CD4-positive, CD25-positive, alpha-beta regulatory T cell (primary cell): Measurements from ENCODE around the gene SLC34A3. TPM values are rescaled to one million over a fixed set of nuclear protein-coding genes. Genes with fewer than 3 reads are reported as not detected.

Experiments
- ATAC-seq, 2 donors: fragments of 150-1000 bp; cut with Tn5 transposase; one replicate each; pipeline ENCODE4 v1.10.0; 2021; ENCODE audit warnings: low read depth in 2 of 2, moderate number of reproducible peaks in 2 of 2, moderate library complexity in 1 of 2
- DNase-seq, 3 donors: peaks; one replicate each; pipeline versions ENCODE4 v3.0.0 to v3.0.0-alpha.2; 2012 to 2022; ENCODE audit warnings: mixed read lengths in 1 of 3
- H3K27ac ChIP-seq: one replicate; pipeline ENCODE4 v1.7.0; 2013; ENCODE audit warnings: mild to moderate bottlenecking, low read length; ENCODE audit not compliant: insufficient read depth, poor library complexity, severe bottlenecking
- H3K27me3 ChIP-seq: one replicate; pipeline ENCODE4 v1.7.0; 2013; ENCODE audit warnings: low read length; ENCODE audit not compliant: control insufficient read depth, insufficient read depth
- H3K36me3 ChIP-seq: one replicate; pipeline ENCODE4 v1.7.0; 2013; ENCODE audit warnings: mild to moderate bottlenecking, low read length, moderate library complexity; ENCODE audit not compliant: control insufficient read depth, insufficient read depth
- H3K4me1 ChIP-seq: 2 replicates; pipeline ENCODE4 v1.7.0; 2013; ENCODE audit warnings: mild to moderate bottlenecking, low read length; ENCODE audit not compliant: insufficient read depth, control insufficient read depth, poor library complexity, severe bottlenecking
- H3K4me3 ChIP-seq: one replicate; pipeline ENCODE4 v1.7.0; 2013; ENCODE audit warnings: low read depth, mild to moderate bottlenecking, low read length, moderate library complexity
- H3K9me3 ChIP-seq, 2 experiments: 1 replicate in 1 of 2; 2 replicates in 1 of 2; pipeline ENCODE4 v1.7.0; 2013; ENCODE audit warnings: low read length in 2 of 2, mild to moderate bottlenecking in 1 of 2, moderate library complexity in 1 of 2; ENCODE audit not compliant: control insufficient read depth in 2 of 2
- H3K27ac Mint-ChIP-seq, 3 donors: one replicate each; pipeline ENCODE4 v1.8.0; 2020 to 2022; ENCODE audit warnings: mild to moderate bottlenecking in 3 of 3, mixed read lengths in 3 of 3, moderate library complexity in 2 of 3
- H3K27me3 Mint-ChIP-seq: one replicate; pipeline ENCODE4 v1.8.0; 2022; ENCODE audit warnings: mild to moderate bottlenecking, mixed read lengths
- H3K36me3 Mint-ChIP-seq: one replicate; pipeline ENCODE4 v1.8.0; 2020; ENCODE audit warnings: mixed read lengths
- H3K4me1 Mint-ChIP-seq, 4 donors: one replicate each; pipeline ENCODE4 v1.8.0; 2020 to 2022; ENCODE audit warnings: mixed read lengths in 4 of 4, mild to moderate bottlenecking in 1 of 4
- H3K4me3 Mint-ChIP-seq, 4 donors: one replicate each; pipeline ENCODE4 v1.8.0; 2020 to 2022; ENCODE audit warnings: mild to moderate bottlenecking in 4 of 4, mixed read lengths in 4 of 4, moderate library complexity in 3 of 4
- H3K9me3 Mint-ChIP-seq, 7 donors: one replicate each; pipeline ENCODE4 v1.8.0; 2020 to 2022; ENCODE audit warnings: mixed read lengths in 7 of 7, mild to moderate bottlenecking in 3 of 7, moderate library complexity in 2 of 7
- polyA plus RNA-seq, 4 donors: library from polyadenylated mRNA; unstranded; fragments of 300-500 nt; fragmentation: Illumina TruSeq; gene quantifications; one replicate each; pipeline ENCODE4 v1.2.3, GENCODE V29; 2021
- total RNA-seq: library from RNA; stranded (reverse); gene quantifications from one replicate; pipeline ENCODE4 v1.2.3, GENCODE V29; 2022

The SLC34A3 gene
- total and polyA plus RNA-seq, 5 donors from 2014 or later = not detected

DNA sequence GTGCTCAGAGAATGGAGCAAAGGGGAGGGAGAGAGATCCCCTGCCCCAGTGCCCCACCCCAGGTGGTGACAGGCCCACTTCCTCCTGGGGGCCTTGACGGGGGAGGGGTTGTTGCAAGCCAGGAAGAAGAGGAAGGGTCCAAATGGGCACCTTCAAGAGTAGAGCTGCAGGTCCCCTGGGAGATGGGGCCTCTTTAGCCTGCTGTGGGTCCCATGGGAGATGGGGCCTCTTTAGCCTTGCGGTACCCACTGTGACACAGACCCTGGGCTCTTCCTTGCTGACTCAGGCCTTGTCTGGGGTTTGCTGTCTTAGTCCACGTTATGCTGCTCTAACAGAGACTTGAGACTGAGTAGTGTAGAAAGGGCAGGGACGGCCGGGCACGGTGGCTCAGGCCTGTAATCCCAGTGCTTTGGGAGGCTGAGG lies 37.2 kb downstream of the SLC34A3 start:
- Mint-ChIP-seq H3K27me3 (no peaks in the 10 kb centered on the region), H3K4me1 (peaks cover 0 to 15% (median 6%) of the 10 kb centered on the region in 4 donors), H3K36me3 (peaks cover 14% of the 10 kb centered on the region), H3K9me3 (no peaks in the 10 kb centered on the region), H3K4me3 (no peak overlapping the region), H3K27ac (no peak overlapping the region)
- Histone ChIP-seq H3K27me3 (no peaks in the 10 kb centered on the region), H3K4me1 (peaks cover 4% of the 10 kb centered on the region), H3K36me3 (peaks cover 33% of the 10 kb centered on the region), H3K4me3 (no peak overlapping the region), H3K27ac (no peak overlapping the region), H3K9me3 (no peaks in the 10 kb centered on the region)
- ATAC-seq (peak in 1 of 2 donors; percentile 56), DNase-seq (no peak)

DNA sequence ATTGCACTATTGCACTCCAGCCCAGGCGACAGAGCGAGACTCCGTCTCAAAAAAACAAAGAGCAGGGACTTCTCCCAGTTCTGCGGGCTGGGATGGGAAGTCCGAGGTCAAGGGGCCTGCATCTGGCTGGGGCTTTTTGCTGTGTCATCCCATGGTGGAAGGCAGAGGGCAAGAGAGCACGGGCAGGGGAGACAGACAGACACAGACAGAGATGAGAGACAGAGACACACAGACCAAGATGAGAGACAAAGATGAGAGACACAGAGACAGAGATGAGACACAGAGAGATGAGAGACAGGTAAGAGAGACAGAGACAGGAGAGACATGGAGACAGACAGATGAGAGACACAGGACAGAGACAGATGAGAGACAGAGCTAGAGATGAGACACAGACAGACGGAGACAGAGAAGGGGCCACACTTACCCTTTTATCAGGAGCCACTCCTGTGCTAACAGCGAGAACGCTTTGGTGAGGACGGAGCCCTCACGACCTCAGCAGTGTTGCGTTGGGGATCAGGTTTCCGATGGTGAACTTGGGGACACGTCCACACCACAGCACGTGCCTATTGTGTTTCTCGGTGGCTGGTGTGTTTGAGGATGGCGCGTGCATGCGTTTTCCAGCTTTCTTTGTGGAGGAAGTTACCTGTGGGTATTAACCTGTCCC lies 38.0 kb downstream of the SLC34A3 start:
- no peak overlapping the region for H3K27ac ChIP-seq
- no peak overlapping the region for H3K4me3 ChIP-seq
- peaks cover 0 to 15% (median 6%) of the 10 kb centered on the region in 4 donors for H3K4me1 Mint-ChIP-seq
- no peak overlapping the region for H3K4me3 Mint-ChIP-seq
- H3K27me3 ChIP-seq = no peaks in the 10 kb centered on the region
- H3K27me3 Mint-ChIP-seq = no peaks in the 10 kb centered on the region
- H3K9me3 ChIP-seq = no peaks in the 10 kb centered on the region
- no peaks in the 10 kb centered on the region for H3K9me3 Mint-ChIP-seq
- no peak for DNase-seq
- H3K36me3 Mint-ChIP-seq = peaks cover 14% of the 10 kb centered on the region
- H3K27ac Mint-ChIP-seq = no peak overlapping the region
- H3K36me3 ChIP-seq = peaks cover 29% of the 10 kb centered on the region
- peaks cover 4% of the 10 kb centered on the region for H3K4me1 ChIP-seq
- ATAC-seq = no peak

DNA sequence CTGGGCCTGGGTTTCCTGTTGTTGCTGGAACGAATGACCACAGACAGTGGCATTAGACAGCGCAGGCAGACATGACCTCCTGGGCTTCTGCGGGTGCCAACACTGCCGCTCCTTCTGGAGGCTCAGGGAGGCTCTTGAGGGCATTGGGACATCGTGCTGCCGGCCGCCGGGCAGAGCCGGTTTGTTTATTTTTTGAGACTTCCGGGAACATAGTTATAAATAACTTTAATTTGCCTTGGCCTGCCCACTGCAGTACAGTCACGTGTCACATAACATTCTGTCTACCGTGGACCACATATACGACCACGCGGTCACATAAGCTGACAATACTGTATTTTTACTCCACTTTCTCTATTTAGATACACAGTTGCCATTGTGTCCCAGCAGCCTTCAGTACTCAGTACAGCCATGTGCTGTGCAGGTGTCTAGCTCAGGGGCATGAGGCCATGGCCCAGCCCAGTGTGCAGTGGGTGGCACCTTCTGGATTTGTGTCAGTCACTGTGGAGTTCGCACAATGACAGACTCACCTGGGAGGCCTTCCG lies 38.6 kb downstream of the SLC34A3 start:
- no peak for ATAC-seq
- peaks cover 14% of the 10 kb centered on the region for H3K36me3 Mint-ChIP-seq

DNA sequence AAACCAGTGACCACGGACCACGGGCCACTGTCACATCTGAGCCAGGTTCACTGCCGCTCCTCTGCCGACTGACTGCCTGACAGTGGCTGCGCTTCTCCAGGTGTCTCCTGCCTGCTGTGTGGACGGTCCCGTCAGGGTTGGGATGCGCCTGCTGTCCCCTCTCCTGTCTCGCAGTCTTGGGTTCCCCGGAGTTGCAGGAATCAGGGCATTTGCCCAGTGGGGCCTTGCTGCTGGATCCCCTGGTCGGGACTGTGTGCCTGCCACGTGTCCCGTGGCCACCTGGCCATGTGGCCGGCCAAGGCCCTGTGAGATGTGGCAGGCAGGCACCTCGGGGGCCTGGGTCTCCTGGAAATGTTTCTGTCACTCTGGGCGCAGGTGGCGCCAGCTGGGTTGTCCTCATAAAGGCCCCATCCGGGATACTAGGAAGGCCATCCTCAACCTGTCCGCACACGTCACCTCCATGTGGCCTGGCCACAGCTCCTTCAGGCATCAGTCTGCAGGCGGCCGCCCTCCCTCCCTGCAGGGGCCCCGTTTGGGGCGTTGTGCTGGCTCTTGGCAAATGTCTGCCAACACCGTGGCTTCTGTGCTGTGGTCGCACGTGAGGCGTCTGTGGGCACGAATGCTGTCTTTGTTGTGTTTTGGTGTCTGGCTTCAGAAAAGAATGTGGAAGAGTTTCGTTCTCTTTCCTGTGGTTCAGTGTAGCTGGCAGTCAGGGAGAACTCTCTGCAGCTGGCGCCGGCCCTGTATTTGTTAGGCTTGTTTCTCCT lies 40.4 kb downstream of the SLC34A3 start:
- Histone ChIP-seq H3K4me3 (no peak overlapping the region), H3K27me3 (no peaks in the 10 kb centered on the region), H3K4me1 (peaks cover 4% of the 10 kb centered on the region), H3K36me3 (peaks cover 16% of the 10 kb centered on the region), H3K27ac (no peak overlapping the region), H3K9me3 (no peaks in the 10 kb centered on the region)
- Mint-ChIP-seq H3K4me3 (no peak overlapping the region), H3K27me3 (no peaks in the 10 kb centered on the region), H3K36me3 (peaks cover 14% of the 10 kb centered on the region), H3K9me3 (no peaks in the 10 kb centered on the region), H3K27ac (no peak overlapping the region), H3K4me1 (peaks cover 0 to 21% (median 6%) of the 10 kb centered on the region in 4 donors)
- DNase-seq (peak in 1 of 3 donors; percentile 39), ATAC-seq (no peak)

More for the DNA sequence above, 38.6 kb downstream of the SLC34A3 start:
- no peaks in the 10 kb centered on the region for H3K27me3 Mint-ChIP-seq
- no peak for DNase-seq
- H3K4me3 Mint-ChIP-seq = no peak overlapping the region
- peaks cover 22% of the 10 kb centered on the region for H3K36me3 ChIP-seq
- H3K27ac Mint-ChIP-seq = peak overlapping the region in 1 of 3 donors; percentile 48
- H3K9me3 ChIP-seq = no peaks in the 10 kb centered on the region
- H3K27me3 ChIP-seq = no peaks in the 10 kb centered on the region
- H3K27ac ChIP-seq = no peak overlapping the region
- peaks cover 0 to 15% (median 6%) of the 10 kb centered on the region in 4 donors for H3K4me1 Mint-ChIP-seq
- H3K4me3 ChIP-seq = no peak overlapping the region
- peaks cover 4% of the 10 kb centered on the region for H3K4me1 ChIP-seq
- no peaks in the 10 kb centered on the region for H3K9me3 Mint-ChIP-seq

DNA sequence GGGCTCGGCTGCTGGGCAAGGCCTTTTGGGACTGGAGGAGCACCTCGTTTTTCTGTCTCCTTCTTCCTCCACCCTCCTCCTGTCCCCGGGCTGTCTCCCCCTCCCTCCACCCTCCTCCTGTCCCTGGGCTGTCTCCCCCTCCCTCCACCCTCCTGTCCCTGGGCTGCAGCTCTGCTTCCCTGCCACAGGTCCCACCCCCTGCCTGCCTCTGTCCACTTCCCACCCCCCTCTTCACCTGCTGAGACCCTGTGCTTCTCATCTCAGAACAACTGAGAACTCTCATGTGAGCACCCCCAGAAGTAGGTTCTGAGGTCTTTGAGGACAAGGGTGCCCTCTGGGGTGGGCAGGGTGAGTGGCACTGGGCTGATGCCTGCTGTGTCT lies 41.0 kb downstream of the SLC34A3 start:
- H3K36me3 Mint-ChIP-seq = peaks cover 14% of the 10 kb centered on the region
- no peak overlapping the region for H3K27ac Mint-ChIP-seq
- no peaks in the 10 kb centered on the region for H3K27me3 Mint-ChIP-seq
- Histone ChIP-seq H3K27me3 (no peaks in the 10 kb centered on the region), H3K9me3 (no peaks in the 10 kb centered on the region), H3K36me3 (peaks cover 12% of the 10 kb centered on the region), H3K4me3 (no peak overlapping the region), H3K27ac (no peak overlapping the region), H3K4me1 (peaks cover 8% of the 10 kb centered on the region)
- no peak for DNase-seq
- no peak for ATAC-seq
- H3K9me3 Mint-ChIP-seq = no peaks in the 10 kb centered on the region
- peaks cover 0 to 24% (median 7%) of the 10 kb centered on the region in 4 donors for H3K4me1 Mint-ChIP-seq
- H3K4me3 Mint-ChIP-seq = no peak overlapping the region

DNA sequence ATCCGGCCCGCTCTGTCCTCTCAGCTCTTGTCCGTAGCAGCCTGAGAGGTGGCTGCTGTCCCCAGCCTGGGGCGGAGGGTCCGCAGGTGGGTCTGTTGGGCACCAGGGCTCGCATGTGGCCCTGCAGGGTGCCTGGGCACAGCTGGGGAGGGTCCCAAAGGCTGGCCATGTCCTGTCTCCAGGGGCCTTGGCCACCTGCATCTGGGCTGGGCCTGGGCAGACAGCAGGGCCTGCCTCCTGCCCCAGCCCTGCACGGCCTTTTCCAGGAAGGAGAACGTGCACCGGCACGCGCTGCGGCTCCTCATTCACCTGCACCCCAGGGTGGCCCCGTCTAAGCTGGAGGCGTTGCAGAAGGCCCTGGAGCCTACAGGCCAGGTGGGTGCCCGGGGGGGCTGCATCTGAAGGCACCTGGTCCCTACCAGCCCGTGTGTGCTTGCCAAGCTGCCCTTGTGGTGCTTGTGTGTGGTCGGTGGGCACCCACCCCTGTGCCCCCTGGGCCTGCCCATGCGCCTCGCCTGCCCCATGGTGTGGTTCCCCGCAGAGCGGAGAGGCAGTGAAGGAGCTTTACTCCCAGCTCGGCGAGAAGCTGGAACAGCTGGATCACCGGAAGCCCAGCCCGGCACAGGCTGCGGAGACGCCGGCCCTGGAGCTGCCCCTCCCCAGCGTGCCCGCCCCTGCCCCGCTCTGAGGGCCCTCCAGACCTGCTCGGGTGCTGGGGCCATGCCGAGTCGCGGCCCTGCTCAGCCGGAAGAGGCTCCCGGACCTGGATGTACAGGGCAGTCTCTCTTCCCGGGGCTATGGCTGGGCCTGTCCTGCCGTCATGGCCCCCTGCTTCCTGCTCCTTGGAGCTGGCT lies 41.8 kb downstream of the SLC34A3 start:
- Mint-ChIP-seq H3K27ac (no peak overlapping the region), H3K9me3 (no peaks in the 10 kb centered on the region), H3K4me1 (peaks cover 0 to 29% (median 9%) of the 10 kb centered on the region in 4 donors), H3K27me3 (no peaks in the 10 kb centered on the region), H3K4me3 (no peak overlapping the region), H3K36me3 (peaks cover 14% of the 10 kb centered on the region)
- Histone ChIP-seq H3K36me3 (peaks cover 12% of the 10 kb centered on the region), H3K9me3 (no peaks in the 10 kb centered on the region), H3K4me1 (peaks cover 16% of the 10 kb centered on the region), H3K27ac (no peak overlapping the region), H3K4me3 (no peak overlapping the region), H3K27me3 (no peaks in the 10 kb centered on the region)
- no peak for DNase-seq
- no peak for ATAC-seq

DNA sequence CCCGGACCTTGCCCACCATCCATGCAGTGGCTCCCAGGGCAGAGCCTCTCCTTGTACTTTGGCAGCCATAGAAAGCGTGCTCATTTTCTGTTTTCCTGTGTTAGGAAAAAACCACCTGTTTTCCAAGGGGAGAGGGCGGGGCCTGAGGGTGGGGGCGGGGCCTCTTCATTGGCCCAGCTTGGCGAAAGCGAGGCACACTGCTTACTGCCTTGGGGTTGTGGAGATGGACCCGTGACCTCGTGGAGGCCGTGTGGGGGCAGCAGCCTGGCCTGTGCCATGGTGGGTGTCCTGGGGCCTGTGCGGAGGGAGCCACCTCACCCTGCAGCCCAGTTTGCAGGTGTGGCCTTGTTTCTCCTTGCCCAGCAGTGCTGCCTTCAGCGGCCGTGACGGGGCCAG lies 42.4 kb downstream of the SLC34A3 start:
- Mint-ChIP-seq H3K27ac (no peak overlapping the region), H3K9me3 (no peaks in the 10 kb centered on the region), H3K4me3 (no peak overlapping the region), H3K27me3 (no peaks in the 10 kb centered on the region), H3K36me3 (peaks cover 14% of the 10 kb centered on the region), H3K4me1 (peaks cover 0 to 31% (median 9%) of the 10 kb centered on the region in 4 donors)
- DNase-seq = no peak
- H3K27me3 ChIP-seq = no peaks in the 10 kb centered on the region
- peaks cover 20% of the 10 kb centered on the region for H3K4me1 ChIP-seq
- H3K9me3 ChIP-seq = no peaks in the 10 kb centered on the region
- H3K4me3 ChIP-seq = no peak overlapping the region
- ATAC-seq = no peak
- peaks cover 12% of the 10 kb centered on the region for H3K36me3 ChIP-seq
- H3K27ac ChIP-seq = no peak overlapping the region
